Ramos (cell line): ENCODE data around the gene KRTAP4-8.
"Not testable (repeated sequence)": the region's sequence is repeated elsewhere in the genome, so short reads cannot be mapped to it uniquely, and the experiment has no call there.

Experiments
- in situ Hi-C: fragments of 300-500 bp; cut with MboI; formaldehyde crosslinking; loops from one replicate; pipeline ENCODE4 v1.14.3; 2022; ENCODE audit warnings: low sequenced_read_pairs; ENCODE audit not compliant: unreplicated experiment

The KRTAP4-8 gene

DNA sequence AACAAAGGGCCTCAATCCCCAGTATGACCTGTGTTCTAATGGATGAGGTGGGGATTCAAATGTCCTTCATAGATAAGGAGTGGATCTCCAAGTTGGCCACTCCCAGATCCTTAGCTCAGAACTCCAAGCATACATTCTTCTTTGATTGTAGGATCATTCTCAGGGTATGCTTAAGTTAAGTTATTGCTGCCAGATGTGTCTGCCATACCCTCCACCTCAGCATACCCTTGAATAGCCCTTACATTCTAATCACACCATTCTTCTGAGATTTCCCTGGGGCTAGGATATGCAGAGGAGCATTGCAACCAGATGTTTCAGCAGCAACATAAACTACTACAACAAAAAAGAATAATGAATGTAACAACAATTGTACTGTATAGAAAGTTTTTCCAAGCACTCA, 30.7 kb downstream of the KRTAP4-8 start:
- in situ Hi-C loops: no loop called here

- in situ Hi-C loops: no loop called here
Measured at GRCh38 chr17:41065829-41066624, 31.9 kb downstream of the KRTAP4-8 start, which contains the start of gene KRTAP2-4. KRTAP2-4 (minus strand) TSS chr17:41065879; CDS start chr17:41065845, 34 bp downstream.

GRCh38 chr17:41065016-41065689, 32.8 kb downstream of the KRTAP4-8 start:
- in situ Hi-C loops: not testable (repeated sequence)

- in situ Hi-C loops: no loop called here
Measured at GRCh38 chr17:41064301-41064700, 33.6 kb downstream of the KRTAP4-8 start.

GRCh38 chr17:41063449-41063848, 34.5 kb downstream of the KRTAP4-8 start:
- in situ Hi-C loops: no loop called here

DNA sequence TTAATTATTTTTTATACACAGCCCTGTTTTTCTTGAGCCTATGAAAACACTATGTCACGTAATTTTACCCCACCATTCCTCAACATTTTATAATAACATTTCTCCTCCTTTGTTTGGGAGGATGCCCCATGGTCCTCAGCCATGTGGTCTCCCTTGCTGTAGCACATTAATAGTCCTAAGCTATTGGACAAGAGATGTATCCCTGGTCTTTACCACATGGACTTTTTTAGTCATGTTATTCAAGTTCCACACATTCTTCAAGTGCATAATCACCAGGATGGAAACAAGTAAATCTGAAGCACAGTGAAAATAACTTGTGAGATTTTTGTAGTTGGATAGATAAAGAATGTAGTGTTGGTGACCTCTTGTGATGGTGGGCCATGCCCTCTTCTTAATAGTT, 36.0 kb downstream of the KRTAP4-8 start:
- in situ Hi-C loops: no loop called here

DNA sequence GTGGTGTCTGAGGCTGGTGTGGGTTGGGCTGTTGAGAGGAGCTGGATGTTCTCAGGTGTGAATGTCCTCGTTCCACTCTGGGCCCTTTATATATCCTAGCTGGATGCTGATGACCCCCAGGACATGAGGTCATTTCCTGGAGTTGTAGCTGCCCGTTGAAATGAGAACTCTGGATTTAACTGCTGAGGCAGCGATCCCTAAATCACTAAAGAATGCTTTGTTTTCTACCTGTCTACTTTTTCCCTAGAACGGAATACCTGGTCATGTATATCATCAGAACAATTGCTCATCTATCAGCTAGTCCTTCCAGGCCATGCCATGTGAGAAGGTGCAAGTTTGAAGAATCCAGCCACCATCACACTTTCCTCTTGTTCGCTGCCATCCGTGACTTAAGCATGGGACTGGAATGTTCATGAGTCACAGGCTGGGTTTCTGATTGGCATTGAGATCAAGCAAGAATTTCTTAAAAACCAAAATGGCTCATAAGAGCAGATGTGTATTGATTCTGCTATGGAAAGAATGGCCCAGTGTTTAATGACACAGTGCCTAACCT, 37.8 kb downstream of the KRTAP4-8 start, which contains the start of gene KRTAP2-3:
Gene KRTAP2-3, minus strand, starts transcription at position 63 of the 553 bp plus-strand sequence. CDS start 64 bp downstream, outside the sequence.
- in situ Hi-C loops: no loop called here

DNA sequence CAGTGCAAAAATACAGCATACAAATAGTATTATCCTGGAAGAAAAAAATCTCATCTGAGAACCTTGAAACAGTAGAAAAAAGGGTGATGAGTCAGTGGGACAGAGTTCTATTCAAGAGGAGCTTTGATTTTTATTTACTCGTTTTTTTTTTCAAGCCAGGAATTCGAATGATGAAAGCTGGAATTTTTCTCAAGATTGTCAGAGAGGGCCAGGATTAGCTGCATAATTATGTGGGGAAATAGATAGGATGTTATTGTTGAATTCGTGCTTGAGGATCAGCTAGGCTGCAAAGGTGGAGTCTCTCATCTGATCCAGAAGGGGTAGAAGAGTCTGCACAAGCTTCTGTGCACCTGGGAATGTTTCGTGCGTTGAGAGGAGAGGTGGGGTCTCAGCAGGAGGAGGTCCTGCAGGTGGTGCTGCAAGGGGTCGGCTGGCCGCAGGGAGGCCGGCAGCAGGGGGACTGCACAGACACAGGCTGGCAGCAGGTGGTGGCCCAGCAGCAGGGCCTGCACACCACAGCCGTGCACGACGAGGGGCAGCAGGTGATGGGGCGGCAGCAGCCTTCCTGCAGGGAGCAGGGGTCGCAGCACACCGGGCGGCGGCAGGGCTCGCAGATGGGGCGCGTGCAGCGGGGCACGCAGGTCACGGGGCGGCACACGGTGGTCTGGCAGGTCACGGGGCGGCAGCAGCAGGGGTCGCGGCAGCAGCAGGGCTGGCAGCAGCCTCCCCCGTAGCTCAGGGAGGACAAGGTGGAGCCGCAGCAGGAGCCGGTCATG, 38.5 kb downstream of the KRTAP4-8 start:
- in situ Hi-C loops: not testable (repeated sequence)

- in situ Hi-C loops: no loop called here
Measured at GRCh38 chr17:41058741-41059140, 39.2 kb downstream of the KRTAP4-8 start.

GRCh38 chr17:41057547-41057946, 40.4 kb downstream of the KRTAP4-8 start:
- in situ Hi-C loops: no loop called here

DNA sequence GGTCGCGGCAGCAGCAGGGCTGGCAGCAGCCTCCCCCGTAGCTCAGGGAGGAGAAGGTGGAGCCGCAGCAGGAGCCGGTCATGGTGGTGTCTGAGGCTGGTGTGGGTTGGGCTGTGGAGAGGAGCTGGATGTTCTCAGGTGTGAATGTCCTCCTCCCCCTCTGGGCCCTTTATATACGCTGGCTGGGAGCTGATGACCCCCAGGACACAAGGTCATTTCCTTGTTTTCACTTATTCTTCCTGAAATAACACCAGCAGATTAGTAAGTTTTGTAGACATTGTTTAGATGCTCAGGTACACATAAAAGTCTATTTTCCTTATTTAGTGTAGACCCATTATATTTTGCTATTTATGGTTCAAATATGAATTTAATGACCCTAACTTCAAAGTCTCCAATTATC, 42.8 kb downstream of the KRTAP4-8 start, which contains the start of gene KRTAP2-2:
Gene KRTAP2-2, minus strand, starts transcription at position 101 of the 400 bp plus-strand sequence. Its CDS starts 19 bp downstream, at position 82.
- in situ Hi-C loops: not testable (repeated sequence)

DNA sequence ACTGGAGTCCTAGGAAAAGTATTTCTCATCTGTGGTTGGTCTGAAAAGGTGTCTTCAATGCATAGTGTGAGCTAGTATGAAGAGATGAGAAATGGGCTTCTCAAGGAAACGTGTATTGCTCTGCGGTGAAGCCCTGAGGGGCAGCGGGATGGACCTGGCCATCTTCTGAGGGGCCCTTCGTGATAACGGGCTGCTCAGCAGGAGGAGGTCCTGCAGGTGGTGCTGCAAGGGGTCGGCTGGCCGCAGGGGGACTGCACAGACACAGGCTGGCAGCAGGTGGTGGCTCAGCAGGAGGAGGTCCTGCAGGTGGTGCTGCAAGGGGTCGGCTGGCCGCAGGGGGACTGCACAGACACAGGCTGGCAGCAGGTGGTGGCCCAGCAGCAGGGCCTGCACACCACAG, 43.4 kb downstream of the KRTAP4-8 start:
- in situ Hi-C loops: not testable (repeated sequence)

DNA sequence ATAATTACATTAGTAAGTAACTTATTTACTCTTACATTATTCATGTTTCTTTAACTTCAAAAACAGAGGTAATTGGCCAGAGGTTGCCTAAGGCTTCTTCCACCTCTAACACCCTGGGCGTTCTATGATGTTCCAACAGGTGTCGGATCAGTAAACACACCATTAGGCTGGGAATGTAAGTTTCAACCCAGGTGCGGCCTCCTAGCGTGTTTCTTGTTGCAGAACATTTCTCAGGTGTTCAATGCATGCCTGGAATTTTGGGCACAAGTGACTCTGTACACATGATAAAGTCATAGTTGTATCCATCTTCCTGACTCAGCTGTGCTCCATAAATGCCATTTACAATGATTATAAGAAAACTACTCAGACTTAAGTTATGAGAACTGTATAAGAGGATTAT, 43.9 kb downstream of the KRTAP4-8 start:
- in situ Hi-C loops: no loop called here

- in situ Hi-C loops: no loop called here
Measured at GRCh38 chr17:41052566-41052965, 45.4 kb downstream of the KRTAP4-8 start.

DNA sequence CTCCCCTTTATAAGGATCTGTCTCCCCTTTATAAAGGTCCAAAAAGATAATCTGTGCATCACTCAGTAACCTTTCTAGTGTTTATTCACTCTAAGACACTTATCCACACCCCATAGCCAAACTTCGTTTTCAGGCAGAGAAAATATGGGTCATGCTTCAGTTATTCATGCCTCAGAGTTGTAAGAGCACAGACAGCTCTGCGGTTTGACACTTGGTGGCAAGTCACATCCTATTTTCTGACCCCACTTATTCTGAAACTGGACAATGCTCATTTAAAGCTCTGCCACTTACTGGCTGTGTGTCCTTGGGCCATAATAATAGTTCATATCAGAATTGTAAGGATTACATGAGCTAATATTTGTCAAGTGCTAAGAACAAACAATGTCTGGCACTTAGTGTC, 48.8 kb downstream of the KRTAP4-8 start:
- in situ Hi-C loops: no loop called here

- in situ Hi-C loops: no loop called here
Measured at GRCh38 chr17:41048441-41048840, 49.5 kb downstream of the KRTAP4-8 start.
